Neural progenitor cell (in vitro differentiated cells): ENCODE results near the gene DMXL2. TPM values are rescaled to one million over a fixed set of nuclear protein-coding genes. Genes with fewer than 3 reads are reported as not detected.

Experiments
- DNase-seq: peaks from one replicate; pipeline ENCODE4 v3.0.0-alpha.2; 2016; ENCODE audit warnings: low spot score
- H2AFZ ChIP-seq: fragments of 200-600 bp; sonication (generic); replicated peaks from 2 replicates; pipeline ENCODE4 v1.6.1; 2016; ENCODE audit warnings: antibody characterized with exemption
- H3F3A ChIP-seq: fragments of 200-600 bp; sonication (generic); 2 replicates; pipeline ENCODE4 v1.6.1; 2016; ENCODE audit warnings: antibody characterized with exemption, low read depth
- H3K27ac ChIP-seq: fragments of 200-600 bp; sonication (generic); 2 replicates; pipeline ENCODE4 v1.5.1; 2016; ENCODE audit warnings: mild to moderate bottlenecking
- H3K27me3 ChIP-seq: fragments of 200-600 bp; sonication (generic); 2 replicates; pipeline ENCODE4 v1.6.1; 2016; ENCODE audit warnings: mild to moderate bottlenecking, moderate library complexity
- H3K36me3 ChIP-seq: fragments of 200-600 bp; sonication (generic); 2 replicates; pipeline ENCODE4 v1.5.1; 2016
- H3K4me1 ChIP-seq: fragments of 200-600 bp; sonication (generic); 2 replicates; pipeline ENCODE4 v1.6.1; 2016; ENCODE audit warnings: mixed run types
- H3K4me2 ChIP-seq: fragments of 200-600 bp; sonication (generic); 2 replicates; pipeline ENCODE4 v1.6.1; 2016
- H3K4me3 ChIP-seq: fragments of 200-600 bp; sonication (generic); 2 replicates; pipeline ENCODE4 v1.5.1; 2016
- H3K79me2 ChIP-seq: fragments of 200-600 bp; sonication (generic); 2 replicates; pipeline ENCODE4 v1.6.1; 2016; ENCODE audit warnings: low read depth
- H3K9ac ChIP-seq: fragments of 200-600 bp; sonication (generic); 2 replicates; pipeline ENCODE4 v1.6.1; 2016
- H3K9me3 ChIP-seq: fragments of 200-600 bp; sonication (generic); 2 replicates; pipeline ENCODE4 v1.5.1; 2016; ENCODE audit warnings: low read depth
- H4K20me1 ChIP-seq: fragments of 200-600 bp; sonication (generic); 2 replicates; pipeline ENCODE4 v1.6.1; 2016; ENCODE audit warnings: low read depth
- H3K27ac Mint-ChIP-seq: 3 replicates; pipeline ENCODE4 v1.8.0; 2021; ENCODE audit warnings: mixed read lengths
- H3K27me3 Mint-ChIP-seq: 2 replicates; pipeline ENCODE4 v1.8.0; 2022; ENCODE audit warnings: low read depth, mild to moderate bottlenecking, inconsistent platforms, moderate library complexity, mixed read lengths; ENCODE audit not compliant: insufficient read depth
- H3K36me3 Mint-ChIP-seq: 3 replicates; pipeline ENCODE4 v1.8.0; 2021; ENCODE audit warnings: mixed read lengths
- H3K4me1 Mint-ChIP-seq: 3 replicates; pipeline ENCODE4 v1.8.0; 2021; ENCODE audit warnings: mixed read lengths
- H3K4me3 Mint-ChIP-seq: 3 replicates; pipeline ENCODE4 v1.8.0; 2021; ENCODE audit warnings: mild to moderate bottlenecking, moderate library complexity, mixed read lengths
- H3K9me3 Mint-ChIP-seq: 3 replicates; pipeline ENCODE4 v1.8.0; 2020; ENCODE audit warnings: mixed read lengths
- EZH2 ChIP-seq: fragments of 200-600 bp; sonication (generic); IDR thresholded peaks from 2 replicates; pipeline ENCODE4 v1.6.1; 2017; ENCODE audit warnings: antibody characterized with exemption, mild to moderate bottlenecking, moderate library complexity
- EZH2phosphoT487 ChIP-seq: fragments of 200-600 bp; sonication (generic); IDR thresholded peaks from 2 replicates; pipeline ENCODE4 v1.6.1; 2017; ENCODE audit warnings: antibody characterized with exemption
- total RNA-seq: library from RNA; depleted of rRNA; stranded (reverse); fragments of >200 nt; gene quantifications from 2 replicates; pipeline ENCODE4 v1.2.3, GENCODE V29; 2015; ENCODE audit warnings: low replicate concordance
- TF ChIP-seq, protein P1 (sequence below): fragments of 200-600 bp; sonication (generic); IDR thresholded peaks from 2 replicates; pipeline ENCODE4 v1.5.1; 2017; ENCODE audit warnings: antibody characterized with exemption, mild to moderate bottlenecking

Gene DMXL2
- total RNA-seq, 1 donor from 2014 or later = 124 TPM

DNA sequence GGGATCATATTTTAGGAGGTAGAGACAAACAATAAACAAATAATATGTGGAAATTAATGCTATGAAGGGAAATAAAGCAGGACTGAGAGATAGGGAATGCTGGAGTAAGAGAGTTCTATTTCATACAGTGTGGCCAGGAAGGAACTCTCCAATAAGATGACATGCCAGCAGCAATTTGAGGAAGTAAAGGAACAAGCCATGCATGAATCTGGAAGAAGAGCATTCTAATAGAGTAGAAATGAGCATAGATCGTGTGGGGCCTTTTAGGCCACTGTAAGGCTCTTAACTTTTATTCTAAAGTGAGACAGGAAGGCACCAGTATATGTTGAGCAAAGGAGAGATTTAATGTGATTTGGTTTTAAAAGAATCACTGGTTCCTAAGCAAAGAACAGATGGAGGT lies 126.3 kb downstream of the DMXL2 start:
- Histone ChIP-seq H3F3A (no peaks in the 10 kb centered on the region), H3K79me2 (no peaks in the 10 kb centered on the region), H3K9me3 (no peaks in the 10 kb centered on the region), H4K20me1 (no peaks in the 10 kb centered on the region), H3K27me3 (no peaks in the 10 kb centered on the region), H3K36me3 (no peaks in the 10 kb centered on the region), H2AFZ (no peak overlapping the region), H3K9ac (no peak overlapping the region), H3K27ac (no peak overlapping the region), H3K4me2 (no peak overlapping the region), H3K4me1 (no peaks in the 10 kb centered on the region), H3K4me3 (no peak overlapping the region)
- Mint-ChIP-seq H3K9me3 (no peaks in the 10 kb centered on the region), H3K27ac (no peak overlapping the region), H3K36me3 (peaks cover 28% of the 10 kb centered on the region), H3K27me3 (no peaks in the 10 kb centered on the region), H3K4me3 (no peak overlapping the region), H3K4me1 (no peaks in the 10 kb centered on the region)
- DNase-seq = no peak
- TF ChIP-seq, protein P1, sequence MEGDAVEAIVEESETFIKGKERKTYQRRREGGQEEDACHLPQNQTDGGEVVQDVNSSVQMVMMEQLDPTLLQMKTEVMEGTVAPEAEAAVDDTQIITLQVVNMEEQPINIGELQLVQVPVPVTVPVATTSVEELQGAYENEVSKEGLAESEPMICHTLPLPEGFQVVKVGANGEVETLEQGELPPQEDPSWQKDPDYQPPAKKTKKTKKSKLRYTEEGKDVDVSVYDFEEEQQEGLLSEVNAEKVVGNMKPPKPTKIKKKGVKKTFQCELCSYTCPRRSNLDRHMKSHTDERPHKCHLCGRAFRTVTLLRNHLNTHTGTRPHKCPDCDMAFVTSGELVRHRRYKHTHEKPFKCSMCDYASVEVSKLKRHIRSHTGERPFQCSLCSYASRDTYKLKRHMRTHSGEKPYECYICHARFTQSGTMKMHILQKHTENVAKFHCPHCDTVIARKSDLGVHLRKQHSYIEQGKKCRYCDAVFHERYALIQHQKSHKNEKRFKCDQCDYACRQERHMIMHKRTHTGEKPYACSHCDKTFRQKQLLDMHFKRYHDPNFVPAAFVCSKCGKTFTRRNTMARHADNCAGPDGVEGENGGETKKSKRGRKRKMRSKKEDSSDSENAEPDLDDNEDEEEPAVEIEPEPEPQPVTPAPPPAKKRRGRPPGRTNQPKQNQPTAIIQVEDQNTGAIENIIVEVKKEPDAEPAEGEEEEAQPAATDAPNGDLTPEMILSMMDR = no peak
- TF ChIP-seq EZH2 = no peak
- TF ChIP-seq EZH2phosphoT487 = no peak

GRCh38 chr15:51494411-51495314 lies 127.9 kb downstream of the DMXL2 start:
- Histone ChIP-seq H4K20me1 (no peaks in the 10 kb centered on the region), H3K4me1 (no peaks in the 10 kb centered on the region), H3K9ac (no peak overlapping the region), H3F3A (no peaks in the 10 kb centered on the region), H2AFZ (no peak overlapping the region), H3K4me3 (no peak overlapping the region), H3K27me3 (no peaks in the 10 kb centered on the region), H3K9me3 (no peaks in the 10 kb centered on the region), H3K4me2 (no peak overlapping the region), H3K79me2 (no peaks in the 10 kb centered on the region), H3K27ac (no peak overlapping the region), H3K36me3 (no peaks in the 10 kb centered on the region)
- Mint-ChIP-seq H3K4me1 (no peaks in the 10 kb centered on the region), H3K36me3 (peaks cover 28% of the 10 kb centered on the region), H3K27me3 (no peaks in the 10 kb centered on the region), H3K9me3 (no peaks in the 10 kb centered on the region), H3K27ac (no peak overlapping the region), H3K4me3 (no peak overlapping the region)
- DNase-seq = no peak
- TF ChIP-seq EZH2phosphoT487 (no peak), EZH2 (no peak)
- TF ChIP-seq, protein P1 = no peak

DNA sequence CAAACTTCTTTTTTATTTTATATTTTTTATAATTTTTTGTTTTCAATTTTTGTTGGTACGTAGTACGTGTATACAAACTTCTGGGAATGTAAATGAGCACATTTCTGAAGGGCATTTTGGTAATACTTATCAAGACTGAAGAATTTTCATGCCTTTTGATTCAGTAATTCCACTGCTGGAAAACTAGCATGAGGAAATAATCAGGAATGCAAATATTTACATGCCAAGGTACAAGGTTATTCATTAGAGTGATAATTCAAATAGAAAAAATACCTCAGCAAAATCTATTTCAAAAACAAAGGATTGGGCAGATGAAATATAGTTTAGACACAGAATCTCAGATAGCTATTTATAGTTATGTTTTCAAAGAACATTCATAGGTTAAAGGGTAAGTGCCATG lies 128.7 kb downstream of the DMXL2 start:
- Histone ChIP-seq H3F3A (no peaks in the 10 kb centered on the region), H2AFZ (no peak overlapping the region), H3K27me3 (no peaks in the 10 kb centered on the region), H3K4me1 (no peaks in the 10 kb centered on the region), H3K27ac (no peak overlapping the region), H3K36me3 (no peaks in the 10 kb centered on the region), H3K79me2 (no peaks in the 10 kb centered on the region), H3K4me2 (no peak overlapping the region), H4K20me1 (no peaks in the 10 kb centered on the region), H3K4me3 (no peak overlapping the region), H3K9ac (no peak overlapping the region), H3K9me3 (no peaks in the 10 kb centered on the region)
- no peak for TF ChIP-seq EZH2
- TF ChIP-seq EZH2phosphoT487 = no peak
- TF ChIP-seq, protein P1 = no peak
- H3K36me3 Mint-ChIP-seq = peaks cover 22% of the 10 kb centered on the region
- DNase-seq = no peak
- no peaks in the 10 kb centered on the region for H3K27me3 Mint-ChIP-seq
- no peaks in the 10 kb centered on the region for H3K4me1 Mint-ChIP-seq
- no peak overlapping the region for H3K4me3 Mint-ChIP-seq
- no peaks in the 10 kb centered on the region for H3K9me3 Mint-ChIP-seq
- H3K27ac Mint-ChIP-seq = no peak overlapping the region
